A549 (cell line): ENCODE data around the gene RECK.

Source experiments
- CBX8 ChIP-seq: fragments of 200-600 bp; sonication (generic); IDR thresholded peaks from 2 replicates; pipeline ENCODE4 v1.6.1; 2016
- HDAC2 ChIP-seq: fragments of 200-600 bp; sonication (generic); IDR thresholded peaks from 2 replicates; pipeline ENCODE4 v1.6.1; 2016
- MAFK ChIP-seq: fragments of 450-650 bp; IDR thresholded peaks from 2 replicates; pipeline ENCODE4 v1.6.1; 2014; ENCODE audit not compliant: partially characterized antibody
- RFX5 ChIP-seq: fragments of 450-650 bp; IDR thresholded peaks from 2 replicates; pipeline ENCODE4 v1.7.1; 2014; ENCODE audit warnings: antibody characterized with exemption, mild to moderate bottlenecking, moderate library complexity
- TF ChIP-seq, protein P1 (sequence below): fragments of >200 bp; sonication (Bioruptor Twin); formaldehyde crosslinking; IDR thresholded peaks from 3 replicates; pipeline ENCODE4 v1.5.1; 2016

DNA sequence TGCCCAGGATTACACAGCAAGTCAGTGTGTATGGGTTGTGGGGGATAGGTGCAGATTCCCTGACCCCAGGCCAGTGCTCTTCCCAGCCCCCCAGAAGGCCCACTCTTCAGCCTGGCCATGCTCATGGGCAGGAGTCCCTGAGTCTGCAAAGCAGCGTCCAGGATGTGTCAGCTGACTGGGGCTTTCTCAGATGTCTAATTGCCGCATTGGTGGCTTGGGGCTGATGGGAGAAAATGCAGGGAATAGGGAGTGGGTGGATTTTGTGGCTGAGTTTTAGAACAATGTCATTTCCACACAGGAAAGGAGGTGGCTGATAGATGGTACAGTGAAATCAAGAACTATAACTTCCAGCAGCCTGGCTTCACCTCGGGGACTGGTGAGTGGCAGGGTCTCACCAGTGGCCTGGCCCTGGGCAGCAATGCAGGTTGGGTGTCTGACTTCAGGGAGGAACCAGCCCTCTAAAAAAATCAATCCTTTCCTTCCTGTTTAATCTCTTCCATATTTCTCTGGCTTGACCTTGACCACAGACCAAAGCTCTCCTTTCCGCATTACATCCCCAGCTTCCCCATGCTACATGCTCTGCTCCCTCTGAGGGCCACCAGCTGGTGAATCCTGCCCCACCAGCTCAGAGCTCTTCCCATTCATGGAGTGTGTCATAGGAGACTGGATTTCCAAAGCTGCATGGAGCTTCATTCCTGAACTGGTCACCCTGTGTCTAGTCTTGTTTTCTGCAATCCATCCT lies 114.0 kb downstream of the RECK start:
- TF ChIP-seq HDAC2 (no peak), MAFK (no peak), CBX8 (no peak), RFX5 (no peak)
- TF ChIP-seq, protein P1, sequence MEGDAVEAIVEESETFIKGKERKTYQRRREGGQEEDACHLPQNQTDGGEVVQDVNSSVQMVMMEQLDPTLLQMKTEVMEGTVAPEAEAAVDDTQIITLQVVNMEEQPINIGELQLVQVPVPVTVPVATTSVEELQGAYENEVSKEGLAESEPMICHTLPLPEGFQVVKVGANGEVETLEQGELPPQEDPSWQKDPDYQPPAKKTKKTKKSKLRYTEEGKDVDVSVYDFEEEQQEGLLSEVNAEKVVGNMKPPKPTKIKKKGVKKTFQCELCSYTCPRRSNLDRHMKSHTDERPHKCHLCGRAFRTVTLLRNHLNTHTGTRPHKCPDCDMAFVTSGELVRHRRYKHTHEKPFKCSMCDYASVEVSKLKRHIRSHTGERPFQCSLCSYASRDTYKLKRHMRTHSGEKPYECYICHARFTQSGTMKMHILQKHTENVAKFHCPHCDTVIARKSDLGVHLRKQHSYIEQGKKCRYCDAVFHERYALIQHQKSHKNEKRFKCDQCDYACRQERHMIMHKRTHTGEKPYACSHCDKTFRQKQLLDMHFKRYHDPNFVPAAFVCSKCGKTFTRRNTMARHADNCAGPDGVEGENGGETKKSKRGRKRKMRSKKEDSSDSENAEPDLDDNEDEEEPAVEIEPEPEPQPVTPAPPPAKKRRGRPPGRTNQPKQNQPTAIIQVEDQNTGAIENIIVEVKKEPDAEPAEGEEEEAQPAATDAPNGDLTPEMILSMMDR: no peak
